Mammary epithelial cell (primary cell): Measurements from ENCODE around the gene ELAVL2.

Experiments used
- EZH2 ChIP-seq: IDR thresholded peaks from 2 replicates; pipeline ENCODE4 v1.6.1; 2012; ENCODE audit warnings: low read length, inconsistent platforms, borderline replicate concordance
- TF ChIP-seq, protein P1 (sequence below), 2 donors: IDR thresholded peaks in 1 of 2; conservative IDR thresholded peaks in 1 of 2; 2 replicates each; pipeline ENCODE4 v1.5.1; 2011 to 2012; ENCODE audit warnings: inconsistent platforms in 2 of 2, low read length in 2 of 2, mild to moderate bottlenecking in 2 of 2, control low read depth in 1 of 2, low read depth in 1 of 2; ENCODE audit not compliant: insufficient read depth in 1 of 2; ENCODE audit errors: extremely low read depth in 1 of 2

DNA sequence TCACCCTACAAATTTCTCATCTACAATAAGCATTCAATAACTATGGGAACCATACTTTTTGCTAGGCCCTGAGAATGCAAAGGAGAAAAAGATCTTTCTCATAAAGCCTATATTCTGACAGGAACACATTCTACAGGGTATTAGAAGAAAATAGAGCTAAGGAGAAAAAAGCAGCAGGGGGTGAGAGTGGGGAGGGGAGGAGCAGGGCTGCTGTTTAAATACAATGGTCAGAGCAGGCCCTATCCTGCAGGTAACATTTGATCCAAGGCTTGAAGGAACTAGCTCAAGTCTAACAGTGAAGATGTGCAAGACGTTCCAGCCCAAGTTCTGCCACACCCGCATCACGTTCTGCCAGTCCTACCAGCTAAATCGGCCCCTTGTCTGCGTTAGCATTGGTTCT lies 89.7 kb downstream of the ELAVL2 start:
- TF ChIP-seq, protein P1, sequence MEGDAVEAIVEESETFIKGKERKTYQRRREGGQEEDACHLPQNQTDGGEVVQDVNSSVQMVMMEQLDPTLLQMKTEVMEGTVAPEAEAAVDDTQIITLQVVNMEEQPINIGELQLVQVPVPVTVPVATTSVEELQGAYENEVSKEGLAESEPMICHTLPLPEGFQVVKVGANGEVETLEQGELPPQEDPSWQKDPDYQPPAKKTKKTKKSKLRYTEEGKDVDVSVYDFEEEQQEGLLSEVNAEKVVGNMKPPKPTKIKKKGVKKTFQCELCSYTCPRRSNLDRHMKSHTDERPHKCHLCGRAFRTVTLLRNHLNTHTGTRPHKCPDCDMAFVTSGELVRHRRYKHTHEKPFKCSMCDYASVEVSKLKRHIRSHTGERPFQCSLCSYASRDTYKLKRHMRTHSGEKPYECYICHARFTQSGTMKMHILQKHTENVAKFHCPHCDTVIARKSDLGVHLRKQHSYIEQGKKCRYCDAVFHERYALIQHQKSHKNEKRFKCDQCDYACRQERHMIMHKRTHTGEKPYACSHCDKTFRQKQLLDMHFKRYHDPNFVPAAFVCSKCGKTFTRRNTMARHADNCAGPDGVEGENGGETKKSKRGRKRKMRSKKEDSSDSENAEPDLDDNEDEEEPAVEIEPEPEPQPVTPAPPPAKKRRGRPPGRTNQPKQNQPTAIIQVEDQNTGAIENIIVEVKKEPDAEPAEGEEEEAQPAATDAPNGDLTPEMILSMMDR (conservative IDR thresholded peaks at IDR 0.05 in 1 of 2, IDR thresholded peaks at IDR 0.05 in 1 of 2; ENCODE audit: extremely low read depth in 1 of 2, insufficient read depth in 1 of 2, low read depth in 1 of 2, low read length in 2 of 2) = no peak
- no peak for TF ChIP-seq EZH2
